ENCODE results near the gene FAM241A. TPM values are rescaled to one million over a fixed set of nuclear protein-coding genes. Genes with fewer than 3 reads are reported as not detected.

Gene FAM241A
- total and polyA plus RNA-seq, 9 of the 15 experiments (the other 6 are each of a cell fraction or from before 2014, with no cell fraction given), result 2.3 to 8.5 (median 5.3) TPM

DNA sequence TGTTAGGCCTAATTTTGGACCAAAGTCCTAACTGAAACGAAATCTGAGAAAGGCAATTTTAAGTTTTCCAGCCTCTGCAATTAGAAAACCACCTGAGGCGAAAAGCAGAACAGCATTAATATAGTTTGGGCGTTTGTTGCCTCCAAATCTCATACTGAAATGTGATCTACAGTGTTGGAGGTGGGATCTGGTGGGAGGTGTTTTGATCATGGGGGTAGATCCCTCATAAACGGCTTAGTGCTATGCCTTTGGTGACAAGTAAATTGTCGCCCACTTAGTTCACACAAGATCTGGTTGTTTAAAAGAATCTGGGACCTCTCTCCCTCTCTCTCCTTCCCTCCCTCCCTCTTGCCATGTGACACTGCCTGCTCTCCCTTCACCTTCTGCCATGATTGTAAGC, 5.7 kb downstream of the FAM241A start:
- BruUV-seq (replicated peaks), result no TSS peak
- Histone ChIP-seq H3K27ac (ENCODE audit: extremely low read depth, low read depth, low read length) (no peak overlapping the region), H2AFZ (ENCODE audit: low read depth, low read length) (no peak overlapping the region), H3K4me2 (ENCODE audit: insufficient read depth, low read length) (no peak overlapping the region), H3K27me3 (ENCODE audit: control insufficient read depth in 2 of 2, insufficient read depth in 2 of 2, low read length in 2 of 2) (no peaks in the 10 kb centered on the region), H3K9me1 (ENCODE audit: control insufficient read depth, insufficient read depth, low read length) (no peaks in the 10 kb centered on the region), H3K4me1 (replicated peaks in 1 of 2; ENCODE audit: control insufficient read depth in 2 of 2, insufficient read depth in 2 of 2, low read length in 2 of 2) (peaks cover 5 to 29% of the 10 kb centered on the region in 2 experiments), H3K9ac (ENCODE audit: insufficient read depth in 1 of 2, low read depth in 2 of 2, low read length in 2 of 2) (no peak overlapping the region), H3K36me3 (ENCODE audit: control insufficient read depth, insufficient read depth, low read length) (peaks cover 8% of the 10 kb centered on the region; the same call in 1 of the 3 replicates), H4K20me1 (replicated peaks; ENCODE audit: control insufficient read depth, insufficient read depth, low read length) (no peaks in the 10 kb centered on the region), H3K79me2 (ENCODE audit: control insufficient read depth, insufficient read depth, low read length) (peaks cover 92% of the 10 kb centered on the region), H3K4me3 (no peak overlapping the region), H3K9me3 (replicated peaks; ENCODE audit: control insufficient read depth, insufficient read depth, low read depth, low read length) (no peaks in the 10 kb centered on the region)
- DNase-seq (ENCODE audit: extremely low read depth in 1 of 4, low spot score in 3 of 4) (no peak), FAIRE-seq (no peak), ATAC-seq (no peak)
- in situ Hi-C loops (cut with MboI), result no loop called here
- intact Hi-C loops (cut with micrococcal nuclease), result no loop called here
- 61% methylated on average over 5 of the region's 5 CpGs for WGBS (ENCODE audit: insufficient coverage, low coverage, missing lambda C conversion rate)
- ChIA-PET CTCF (ENCODE audit: low intra/inter-chr PET ratio) (no interaction called here), POLR2A (interaction anchor here (0.6 kb wide), 1 partner anchor 19 kb away, joined by 3 read pairs; no protein-coding TSS in a partner anchor)
- TF ChIP-seq COPS2 (conservative IDR thresholded peaks at IDR 0.05) (no peak), ATF1 (CRISPR knock-in tag; IDR thresholded peaks at IDR 0.05) (no peak), ATF1 (tag; IDR thresholded peaks at IDR 0.05) (no peak), POLR3A (IDR thresholded peaks at IDR 0.05; ENCODE audit: borderline replicate concordance, extremely low read depth, insufficient read depth, insufficient read length) (no peak), CC2D1A (IDR thresholded peaks at IDR 0.05) (no peak), SNRNP70 (optimal IDR thresholded peaks at IDR 0.05; ENCODE audit: low read depth, low read length) (no peak), ZNF274 (IDR thresholded peaks at IDR 0.05; ENCODE audit: borderline replicate concordance, low read depth, low read length) (no peak), ZNF165 (CRISPR knock-in tag; IDR thresholded peaks at IDR 0.05; ENCODE audit: borderline replicate concordance) (no peak)
- TF ChIP-seq, protein P1, sequence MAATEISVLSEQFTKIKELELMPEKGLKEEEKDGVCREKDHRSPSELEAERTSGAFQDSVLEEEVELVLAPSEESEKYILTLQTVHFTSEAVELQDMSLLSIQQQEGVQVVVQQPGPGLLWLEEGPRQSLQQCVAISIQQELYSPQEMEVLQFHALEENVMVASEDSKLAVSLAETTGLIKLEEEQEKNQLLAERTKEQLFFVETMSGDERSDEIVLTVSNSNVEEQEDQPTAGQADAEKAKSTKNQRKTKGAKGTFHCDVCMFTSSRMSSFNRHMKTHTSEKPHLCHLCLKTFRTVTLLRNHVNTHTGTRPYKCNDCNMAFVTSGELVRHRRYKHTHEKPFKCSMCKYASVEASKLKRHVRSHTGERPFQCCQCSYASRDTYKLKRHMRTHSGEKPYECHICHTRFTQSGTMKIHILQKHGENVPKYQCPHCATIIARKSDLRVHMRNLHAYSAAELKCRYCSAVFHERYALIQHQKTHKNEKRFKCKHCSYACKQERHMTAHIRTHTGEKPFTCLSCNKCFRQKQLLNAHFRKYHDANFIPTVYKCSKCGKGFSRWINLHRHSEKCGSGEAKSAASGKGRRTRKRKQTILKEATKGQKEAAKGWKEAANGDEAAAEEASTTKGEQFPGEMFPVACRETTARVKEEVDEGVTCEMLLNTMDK (IDR thresholded peaks at IDR 0.05; ENCODE audit: borderline replicate concordance, insufficient read depth, low read depth, low read length, poor library complexity, severe bottlenecking), result no peak
- TF ChIP-seq, protein P2, sequence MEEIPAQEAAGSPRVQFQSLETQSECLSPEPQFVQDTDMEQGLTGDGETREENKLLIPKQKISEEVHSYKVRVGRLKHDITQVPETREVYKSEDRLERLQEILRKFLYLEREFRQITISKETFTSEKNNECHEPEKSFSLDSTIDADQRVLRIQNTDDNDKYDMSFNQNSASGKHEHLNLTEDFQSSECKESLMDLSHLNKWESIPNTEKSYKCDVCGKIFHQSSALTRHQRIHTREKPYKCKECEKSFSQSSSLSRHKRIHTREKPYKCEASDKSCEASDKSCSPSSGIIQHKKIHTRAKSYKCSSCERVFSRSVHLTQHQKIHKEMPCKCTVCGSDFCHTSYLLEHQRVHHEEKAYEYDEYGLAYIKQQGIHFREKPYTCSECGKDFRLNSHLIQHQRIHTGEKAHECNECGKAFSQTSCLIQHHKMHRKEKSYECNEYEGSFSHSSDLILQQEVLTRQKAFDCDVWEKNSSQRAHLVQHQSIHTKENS (CRISPR knock-in tag; IDR thresholded peaks at IDR 0.05), result no peak

All from K562 (cell line).